ENCODE measurements around the gene IL7R. TPM values are rescaled to one million over a fixed set of nuclear protein-coding genes. Genes with fewer than 3 reads are reported as not detected.

Gene IL7R
- total RNA-seq, 2 experiments from 2014 or later: 136 to 142 TPM

- peaks cover 46% of the 10 kb centered on the region for H3K4me1 Mint-ChIP-seq (ENCODE audit: low read depth)
- TF ChIP-seq CTCF (IDR thresholded peaks at IDR 0.05): no peak
- DNase-seq (no peak), ATAC-seq (peak; percentile 81)
- CTCF ChIA-PET: interaction anchor here (1.2 to 1.4 kb wide), 3 partner anchors 11 to 42 kb away, joined by 3 to 5 read pairs (median 3); no protein-coding TSS in a partner anchor
- H3K4me3 Mint-ChIP-seq: peak overlapping the region; percentile 9
- H3K9me3 Mint-ChIP-seq: peaks cover 5% of the 10 kb centered on the region
- POLR2A ChIA-PET: interaction anchor here (1.0 to 5.6 kb wide), 4 partner anchors 15 to 30 kb away, joined by 3 to 34 read pairs (median 4); no protein-coding TSS in a partner anchor
- intact Hi-C loops (cut with micrococcal nuclease): no loop called here
- H3K27me3 Mint-ChIP-seq: no peaks in the 10 kb centered on the region
- H3K27ac Mint-ChIP-seq: peak overlapping the region; percentile 90
- H3K36me3 Mint-ChIP-seq (ENCODE audit: low read depth): peaks cover 23% of the 10 kb centered on the region
Measured at GRCh38 chr5:35884191-35884769, 27.6 kb downstream of the IL7R start.

- Mint-ChIP-seq H3K9me3 (peaks cover 5% of the 10 kb centered on the region), H3K4me1 (ENCODE audit: low read depth) (peaks cover 41% of the 10 kb centered on the region), H3K27ac (no peak overlapping the region), H3K36me3 (ENCODE audit: low read depth) (peaks cover 20% of the 10 kb centered on the region), H3K4me3 (no peak overlapping the region), H3K27me3 (no peaks in the 10 kb centered on the region)
- intact Hi-C loops (cut with micrococcal nuclease): no loop called here
- POLR2A ChIA-PET: interaction anchor here (0.9 to 1.2 kb wide), 4 partner anchors 10 to 31 kb away, joined by 3 read pairs; no protein-coding TSS in a partner anchor
- no peak for TF ChIP-seq CTCF (IDR thresholded peaks at IDR 0.05)
- CTCF ChIA-PET: interaction anchor here (1.0 to 1.4 kb wide), 4 partner anchors 9 to 41 kb away, joined by 3 to 5 read pairs (median 4); no protein-coding TSS in a partner anchor
- ATAC-seq (no peak), DNase-seq (no peak)
Measured at GRCh38 chr5:35884773-35885172, 28.1 kb downstream of the IL7R start.

GRCh38 chr5:35886381-35886780, 29.7 kb downstream of the IL7R start:
- no peaks in the 10 kb centered on the region for H3K27me3 Mint-ChIP-seq
- H3K36me3 Mint-ChIP-seq (ENCODE audit: low read depth): peaks cover 13% of the 10 kb centered on the region
- CTCF ChIA-PET: no interaction called here
- no peak overlapping the region for H3K27ac Mint-ChIP-seq
- peaks cover 5% of the 10 kb centered on the region for H3K9me3 Mint-ChIP-seq
- no peak for DNase-seq
- peaks cover 29% of the 10 kb centered on the region for H3K4me1 Mint-ChIP-seq (ENCODE audit: low read depth)
- no peak for ATAC-seq
- TF ChIP-seq CTCF (IDR thresholded peaks at IDR 0.05): no peak
- intact Hi-C loops (cut with micrococcal nuclease): no loop called here
- POLR2A ChIA-PET: interaction anchor here (0.7 kb wide), 1 partner anchor 28 kb away, joined by 3 read pairs; no protein-coding TSS in a partner anchor
- H3K4me3 Mint-ChIP-seq: no peak overlapping the region

- no peak for TF ChIP-seq CTCF (IDR thresholded peaks at IDR 0.05)
- CTCF ChIA-PET: interaction anchor here (1.0 kb wide), 1 partner anchor 11 kb away, joined by 4 read pairs; no protein-coding TSS in a partner anchor
- H3K27me3 Mint-ChIP-seq: no peaks in the 10 kb centered on the region
- no peak overlapping the region for H3K27ac Mint-ChIP-seq
- intact Hi-C loops (cut with micrococcal nuclease): no loop called here
- peaks cover 9% of the 10 kb centered on the region for H3K9me3 Mint-ChIP-seq
- DNase-seq (no peak), ATAC-seq (no peak)
- H3K4me3 Mint-ChIP-seq: no peak overlapping the region
- POLR2A ChIA-PET: interaction anchor here (0.7 kb wide), 1 partner anchor 29 kb away, joined by 3 read pairs; no protein-coding TSS in a partner anchor
- H3K4me1 Mint-ChIP-seq (ENCODE audit: low read depth): peaks cover 21% of the 10 kb centered on the region
- H3K36me3 Mint-ChIP-seq (ENCODE audit: low read depth): peaks cover 11% of the 10 kb centered on the region
Measured at GRCh38 chr5:35887321-35888100, 30.8 kb downstream of the IL7R start.
